ENCODE measurements around the gene DISC1. TPM values are rescaled to one million over a fixed set of nuclear protein-coding genes. Genes with fewer than 3 reads are reported as not detected.

DISC1 gene
- total RNA-seq, 1 experiment from 2014 or later, result 2.8 TPM

DNA sequence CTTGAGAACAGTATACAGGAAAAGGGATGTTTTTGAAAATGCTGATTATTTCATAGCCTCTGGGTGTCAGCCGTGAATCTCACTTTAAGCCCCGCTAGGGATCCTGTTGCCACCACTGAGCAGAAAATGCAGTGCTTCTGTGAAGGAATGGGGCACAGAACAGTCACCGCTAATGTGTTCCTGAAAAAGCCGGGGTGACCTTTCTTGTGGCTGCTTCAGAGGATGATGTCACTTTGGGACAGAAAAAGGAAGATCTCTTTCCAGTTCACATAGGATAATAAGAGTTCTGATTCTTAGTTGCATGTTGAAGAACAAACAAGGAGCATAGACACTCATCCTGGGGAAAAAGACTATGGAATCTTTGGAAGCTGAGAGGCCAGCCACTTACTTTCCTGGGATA lies 349.6 kb downstream of the DISC1 start:
- DNase-seq, result no peak
- Histone ChIP-seq H3K9me3 (no peaks in the 10 kb centered on the region), H3K4me3 (no peak overlapping the region), H3K36me3 (no peaks in the 10 kb centered on the region), H3K27me3 (no peaks in the 10 kb centered on the region)

GRCh38 chr1:231981675-231982074 lies 355.1 kb downstream of the DISC1 start:
- no peaks in the 10 kb centered on the region for H3K9me3 ChIP-seq
- no peaks in the 10 kb centered on the region for H3K27me3 ChIP-seq
- H3K36me3 ChIP-seq, result no peaks in the 10 kb centered on the region
- no peak for DNase-seq
- H3K4me3 ChIP-seq, result no peak overlapping the region

GRCh38 chr1:231982871-231983587 lies 356.4 kb downstream of the DISC1 start:
- no peak for DNase-seq

GRCh38 chr1:231983588-231984193 lies 357.1 kb downstream of the DISC1 start:
- Histone ChIP-seq H3K27me3 (no peaks in the 10 kb centered on the region), H3K4me3 (no peak overlapping the region), H3K36me3 (no peaks in the 10 kb centered on the region), H3K9me3 (no peaks in the 10 kb centered on the region)
- no peak for DNase-seq

More at GRCh38 chr1:231982871-231983587, 356.4 kb downstream of the DISC1 start:
- H3K27me3 ChIP-seq, result no peaks in the 10 kb centered on the region
- H3K9me3 ChIP-seq, result no peaks in the 10 kb centered on the region
- no peaks in the 10 kb centered on the region for H3K36me3 ChIP-seq
- H3K4me3 ChIP-seq, result no peak overlapping the region

- H3K36me3 ChIP-seq, result no peaks in the 10 kb centered on the region
- DNase-seq, result no peak
- H3K9me3 ChIP-seq, result no peaks in the 10 kb centered on the region
- H3K27me3 ChIP-seq, result no peaks in the 10 kb centered on the region
- H3K4me3 ChIP-seq, result no peak overlapping the region
Observed at GRCh38 chr1:231985296-231986023, 358.9 kb downstream of the DISC1 start.

DNA sequence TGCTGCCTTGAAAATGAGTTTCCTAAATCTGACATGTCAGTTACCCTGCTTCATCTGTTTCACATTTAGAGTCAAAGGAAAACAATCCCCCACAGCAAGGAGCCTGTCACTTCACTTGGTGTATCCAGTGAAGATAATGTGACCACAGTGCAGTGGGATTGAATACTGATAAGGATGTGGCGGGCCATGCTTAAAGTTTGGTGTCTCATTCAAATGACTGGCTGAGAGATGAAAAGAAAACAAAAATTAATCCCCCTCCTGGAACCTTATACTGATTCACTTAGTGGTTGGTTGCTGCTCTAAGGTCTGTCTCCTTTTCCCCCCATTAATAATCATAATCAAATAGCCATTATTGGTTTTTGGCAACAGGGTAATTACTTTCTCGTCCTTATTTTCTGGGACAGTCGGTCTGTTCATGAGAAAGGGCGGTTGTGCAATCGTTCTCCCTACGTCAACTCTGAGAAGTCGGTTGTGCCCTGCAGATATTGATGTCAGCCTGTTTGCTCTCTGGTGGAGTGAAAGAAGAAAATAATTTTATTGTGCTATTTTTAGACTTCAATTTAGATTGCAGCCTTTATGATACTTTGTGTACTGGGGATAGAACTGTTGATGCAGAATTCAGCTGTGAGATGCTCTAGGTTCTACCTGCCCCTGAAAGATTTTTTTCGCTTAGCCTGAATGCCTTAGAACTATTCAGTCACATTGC lies 360.2 kb downstream of the DISC1 start:
- Histone ChIP-seq H3K9me3 (no peaks in the 10 kb centered on the region), H3K36me3 (no peaks in the 10 kb centered on the region), H3K4me3 (no peak overlapping the region), H3K27me3 (no peaks in the 10 kb centered on the region)
- no peak for DNase-seq

DNA sequence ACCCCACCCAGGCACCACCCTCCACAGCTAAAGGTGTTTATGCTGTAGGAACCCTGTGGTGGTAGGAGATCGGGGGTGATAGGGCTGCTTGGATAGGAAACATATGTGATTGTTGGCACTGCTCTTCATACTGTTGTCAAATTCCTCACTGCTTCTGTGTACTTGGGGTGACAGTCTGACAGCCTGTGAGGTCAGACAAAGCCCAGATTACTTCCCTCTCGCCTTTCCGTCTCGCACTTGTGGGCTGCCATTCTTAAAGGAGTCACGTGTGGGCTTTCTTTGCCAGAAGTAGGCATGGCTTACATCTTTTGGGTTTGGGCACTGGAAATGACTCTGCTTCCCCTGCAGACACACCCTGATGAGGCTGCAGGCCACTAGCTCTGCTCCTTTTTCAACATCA lies 363.8 kb downstream of the DISC1 start:
- Histone ChIP-seq H3K4me3 (no peak overlapping the region), H3K36me3 (no peaks in the 10 kb centered on the region), H3K9me3 (no peaks in the 10 kb centered on the region), H3K27me3 (no peaks in the 10 kb centered on the region)
- DNase-seq, result no peak

GRCh38 chr1:231991231-231991630 lies 364.6 kb downstream of the DISC1 start:
- Histone ChIP-seq H3K36me3 (no peaks in the 10 kb centered on the region), H3K27me3 (no peaks in the 10 kb centered on the region), H3K4me3 (no peak overlapping the region), H3K9me3 (no peaks in the 10 kb centered on the region)
- DNase-seq, result no peak

GRCh38 chr1:231993968-231994455 lies 367.4 kb downstream of the DISC1 start:
- no peak for DNase-seq
- Histone ChIP-seq H3K4me3 (no peak overlapping the region), H3K9me3 (no peaks in the 10 kb centered on the region; the same call in 1 of the 2 replicates), H3K36me3 (no peaks in the 10 kb centered on the region), H3K27me3 (no peaks in the 10 kb centered on the region)

DNA sequence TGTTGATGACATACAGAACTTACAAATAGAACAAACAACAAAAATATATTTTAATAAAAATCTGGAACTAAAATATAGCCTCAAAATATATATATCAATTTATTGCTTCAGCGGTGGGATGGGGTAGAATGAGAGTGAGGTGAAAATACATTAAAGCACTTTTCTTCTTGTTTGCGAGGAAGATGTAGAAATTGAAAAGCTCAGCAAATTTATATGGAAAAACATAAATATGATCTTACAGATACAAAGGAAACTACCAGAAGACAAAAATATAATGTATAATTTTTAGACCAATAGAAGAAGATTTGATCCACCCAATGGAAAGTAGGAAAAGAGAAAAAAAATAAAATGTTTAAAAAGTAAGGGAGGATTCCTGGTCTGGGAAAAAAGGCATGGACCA lies 372.2 kb downstream of the DISC1 start:
- no peak for DNase-seq
- Histone ChIP-seq H3K4me3 (no peak overlapping the region), H3K9me3 (no peaks in the 10 kb centered on the region; the same call in 1 of the 2 replicates), H3K36me3 (no peaks in the 10 kb centered on the region), H3K27me3 (no peaks in the 10 kb centered on the region)

GRCh38 chr1:232005300-232005699 lies 378.7 kb downstream of the DISC1 start:
- H3K9me3 ChIP-seq, result no peaks in the 10 kb centered on the region
- no peaks in the 10 kb centered on the region for H3K36me3 ChIP-seq
- no peak for DNase-seq
- no peaks in the 10 kb centered on the region for H3K27me3 ChIP-seq
- no peak overlapping the region for H3K4me3 ChIP-seq

- no peak for DNase-seq
- H3K9me3 ChIP-seq, result no peaks in the 10 kb centered on the region
- no peaks in the 10 kb centered on the region for H3K27me3 ChIP-seq
- no peak overlapping the region for H3K4me3 ChIP-seq
- H3K36me3 ChIP-seq, result no peaks in the 10 kb centered on the region
Observed at GRCh38 chr1:232009741-232010140, 383.2 kb downstream of the DISC1 start.

DNA sequence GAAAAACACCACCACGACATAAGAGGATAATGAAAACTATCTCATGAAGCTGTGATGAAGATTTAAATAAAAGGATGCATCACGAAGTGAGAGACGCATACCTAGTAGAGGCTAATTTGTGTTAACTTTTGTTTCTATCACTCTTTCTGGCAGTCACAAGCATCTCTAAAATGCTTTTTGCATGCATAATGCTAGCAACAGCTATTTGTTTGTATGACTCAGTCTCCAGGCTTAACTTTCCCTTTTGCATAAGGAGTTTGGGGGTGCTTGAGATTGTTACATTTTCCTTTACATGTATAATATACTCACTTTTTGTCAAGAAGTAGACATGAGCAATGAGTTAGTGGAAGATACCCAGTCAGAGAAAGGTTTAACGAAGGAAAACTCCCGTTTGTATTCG lies 385.4 kb downstream of the DISC1 start:
- Histone ChIP-seq H3K36me3 (no peaks in the 10 kb centered on the region), H3K27me3 (no peaks in the 10 kb centered on the region), H3K9me3 (no peaks in the 10 kb centered on the region), H3K4me3 (no peak overlapping the region)
- DNase-seq, result no peak

GRCh38 chr1:232012773-232013386 lies 386.3 kb downstream of the DISC1 start:
- Histone ChIP-seq H3K27me3 (no peaks in the 10 kb centered on the region), H3K36me3 (no peaks in the 10 kb centered on the region), H3K4me3 (no peak overlapping the region), H3K9me3 (no peaks in the 10 kb centered on the region)
- DNase-seq, result peak; percentile 75

DNA sequence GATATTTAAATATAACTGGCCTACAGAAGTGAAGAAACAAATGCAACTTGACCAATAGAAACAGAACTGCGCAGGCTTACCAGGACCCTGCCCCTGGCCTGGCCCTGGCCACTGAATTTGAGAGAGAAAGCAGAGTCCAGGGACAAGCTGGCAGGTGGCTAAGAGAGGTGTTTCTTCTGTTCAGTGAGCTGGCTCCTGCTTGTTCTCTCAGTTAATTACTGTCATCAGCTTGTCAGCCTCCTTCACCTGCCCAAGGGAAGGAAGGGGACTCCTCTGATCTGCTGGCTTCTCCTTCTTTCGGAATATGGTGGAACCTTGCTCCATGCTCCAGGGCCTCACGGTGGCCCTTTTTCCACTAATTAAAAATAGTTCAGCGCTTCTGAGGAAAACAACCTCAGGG lies 388.4 kb downstream of the DISC1 start:
- Histone ChIP-seq H3K36me3 (no peaks in the 10 kb centered on the region), H3K4me3 (no peak overlapping the region), H3K27me3 (no peaks in the 10 kb centered on the region), H3K9me3 (no peaks in the 10 kb centered on the region)
- no peak for DNase-seq

GRCh38 chr1:232016616-232017015 lies 390.0 kb downstream of the DISC1 start:
- H3K9me3 ChIP-seq, result no peaks in the 10 kb centered on the region
- no peaks in the 10 kb centered on the region for H3K27me3 ChIP-seq
- no peak overlapping the region for H3K4me3 ChIP-seq
- no peak for DNase-seq
- no peaks in the 10 kb centered on the region for H3K36me3 ChIP-seq

GRCh38 chr1:232017057-232017456 lies 390.5 kb downstream of the DISC1 start:
- Histone ChIP-seq H3K4me3 (no peak overlapping the region), H3K9me3 (no peaks in the 10 kb centered on the region), H3K36me3 (no peaks in the 10 kb centered on the region), H3K27me3 (no peaks in the 10 kb centered on the region)
- no peak for DNase-seq

Measured in MG63 (cell line).